Natural killer cell treated with Interleukin-12 subunit alpha and Interleukin-12 subunit beta and Interleukin-15 and Interleukin-18, amount 100 ng/mL, for 72 hours (primary cell): Measurements from ENCODE around the gene SEC61A2. TPM values are rescaled to one million over a fixed set of nuclear protein-coding genes. Genes with fewer than 3 reads are reported as not detected.
"Not testable (repeated sequence)": the region's sequence is repeated elsewhere in the genome, so short reads cannot be mapped to it uniquely, and the experiment has no call there.

ENCODE experiments used
- ATAC-seq, 2 donors: fragments of 150-1000 bp; cut with Tn5 transposase in 1 of 2; sonication (Bioruptor Pico), chemical (Tn5 transposase) in 1 of 2; 2 replicates each; pipeline ENCODE4 v1.10.0; 2021
- DNase-seq: peaks from one replicate; pipeline ENCODE4 v3.0.0; 2022; ENCODE audit warnings: low spot score
- H3K27ac Mint-ChIP-seq, 2 donors: 1 replicate in 1 of 2; 2 replicates in 1 of 2; pipeline ENCODE4 v1.8.0; 2022; ENCODE audit warnings: mixed read lengths in 2 of 2, mild to moderate bottlenecking in 1 of 2, moderate library complexity in 1 of 2
- H3K27me3 Mint-ChIP-seq, 2 donors: 1 replicate in 1 of 2; 2 replicates in 1 of 2; pipeline ENCODE4 v1.8.0; 2022; ENCODE audit warnings: mixed read lengths in 2 of 2
- H3K36me3 Mint-ChIP-seq: one replicate; pipeline ENCODE4 v1.8.0; 2022; ENCODE audit warnings: mixed read lengths
- H3K4me1 Mint-ChIP-seq, 2 donors: 1 replicate in 1 of 2; 2 replicates in 1 of 2; pipeline ENCODE4 v1.8.0; 2022; ENCODE audit warnings: low read depth in 2 of 2, mixed read lengths in 2 of 2, mild to moderate bottlenecking in 1 of 2
- H3K4me3 Mint-ChIP-seq: one replicate; pipeline ENCODE4 v1.8.0; 2022; ENCODE audit warnings: mixed read lengths
- H3K9me3 Mint-ChIP-seq: 2 replicates; pipeline ENCODE4 v1.8.0; 2022; ENCODE audit warnings: mixed read lengths
- total RNA-seq, 2 donors: library from RNA; stranded (reverse); gene quantifications; one replicate each; pipeline ENCODE4 v1.2.3, GENCODE V29; 2022

The SEC61A2 gene
- total RNA-seq = 10 to 100 TPM; 30.3 to 54.8 TPM

- ATAC-seq = peak; percentile 97 to 98
- peak; percentile 100 for DNase-seq
- peak within 1 kb of the TSS; percentile 86 for H3K4me3 Mint-ChIP-seq
- H3K27ac Mint-ChIP-seq = peak within 1 kb of the TSS; percentile 86 to 90
- peaks cover 25 to 32% of the 10 kb centered on the region in 2 donors for H3K4me1 Mint-ChIP-seq
- no peaks in the 10 kb centered on the region for H3K27me3 Mint-ChIP-seq
- no peaks in the 10 kb centered on the region for H3K9me3 Mint-ChIP-seq
- H3K36me3 Mint-ChIP-seq = peaks cover 4% of the 10 kb centered on the region
These were observed at the start of gene SEC61A2 for GRCh38 chr10:12129222-12130111. SEC61A2 (plus strand) TSS chr10:12129677; CDS start chr10:12129788, 111 bp downstream.

GRCh38 chr10:12081470-12081869, 48.0 kb upstream of the SEC61A2 start:
- no peaks in the 10 kb centered on the region for H3K9me3 Mint-ChIP-seq
- peaks cover 5% of the 10 kb centered on the region for H3K36me3 Mint-ChIP-seq
- no peaks in the 10 kb centered on the region for H3K27me3 Mint-ChIP-seq
- H3K27ac Mint-ChIP-seq = no peak overlapping the region
- no peak for ATAC-seq
- H3K4me1 Mint-ChIP-seq = peaks cover 0 to 3% of the 10 kb centered on the region in 2 donors
- no peak for DNase-seq
- no peak overlapping the region for H3K4me3 Mint-ChIP-seq

GRCh38 chr10:12081879-12082557, 47.5 kb upstream of the SEC61A2 start:
- Mint-ChIP-seq H3K4me1 (peaks cover 0 to 3% of the 10 kb centered on the region in 2 donors), H3K36me3 (peaks cover 6% of the 10 kb centered on the region), H3K27ac (no peak overlapping the region), H3K4me3 (no peak overlapping the region), H3K9me3 (no peaks in the 10 kb centered on the region), H3K27me3 (no peaks in the 10 kb centered on the region)
- DNase-seq (no peak), ATAC-seq (no peak)

- ATAC-seq (no peak), DNase-seq (no peak)
- H3K36me3 Mint-ChIP-seq = peaks cover 11% of the 10 kb centered on the region
- peaks cover 5 to 6% of the 10 kb centered on the region in 2 donors for H3K4me1 Mint-ChIP-seq
- no peaks in the 10 kb centered on the region for H3K27me3 Mint-ChIP-seq
- H3K27ac Mint-ChIP-seq = no peak overlapping the region
- H3K4me3 Mint-ChIP-seq = no peak overlapping the region
- H3K9me3 Mint-ChIP-seq = no peaks in the 10 kb centered on the region
These were observed 40.6 kb upstream of the SEC61A2 start for GRCh38 chr10:12088919-12089318.

- Mint-ChIP-seq H3K36me3 (peaks cover 11% of the 10 kb centered on the region), H3K27ac (no peak overlapping the region), H3K4me3 (no peak overlapping the region), H3K9me3 (no peaks in the 10 kb centered on the region), H3K27me3 (no peaks in the 10 kb centered on the region), H3K4me1 (peaks cover 5 to 6% of the 10 kb centered on the region in 2 donors)
- DNase-seq (no peak), ATAC-seq (no peak)
These were observed 38.1 kb upstream of the SEC61A2 start for GRCh38 chr10:12091421-12091820.

GRCh38 chr10:12097361-12097760, 32.1 kb upstream of the SEC61A2 start:
- not testable (repeated sequence) for H3K27me3 Mint-ChIP-seq, H3K4me3 Mint-ChIP-seq, ATAC-seq, H3K36me3 Mint-ChIP-seq, DNase-seq, H3K4me1 Mint-ChIP-seq, H3K27ac Mint-ChIP-seq, H3K9me3 Mint-ChIP-seq

GRCh38 chr10:12097791-12098190, 31.7 kb upstream of the SEC61A2 start:
- ATAC-seq (no peak), DNase-seq (no peak)
- H3K4me3 Mint-ChIP-seq = no peak overlapping the region
- H3K27me3 Mint-ChIP-seq = no peaks in the 10 kb centered on the region
- H3K27ac Mint-ChIP-seq = no peak overlapping the region
- no peaks in the 10 kb centered on the region for H3K4me1 Mint-ChIP-seq
- H3K9me3 Mint-ChIP-seq = no peaks in the 10 kb centered on the region
- peaks cover 9% of the 10 kb centered on the region for H3K36me3 Mint-ChIP-seq

- Mint-ChIP-seq H3K4me3 (no peak overlapping the region), H3K36me3 (peaks cover 9% of the 10 kb centered on the region), H3K27me3 (no peaks in the 10 kb centered on the region), H3K9me3 (no peaks in the 10 kb centered on the region), H3K27ac (no peak overlapping the region), H3K4me1 (peaks cover 0 to 2% of the 10 kb centered on the region in 2 donors)
- DNase-seq (no peak), ATAC-seq (no peak)
These were observed 30.5 kb upstream of the SEC61A2 start for GRCh38 chr10:12098966-12099365.

GRCh38 chr10:12103802-12104201, 25.7 kb upstream of the SEC61A2 start:
- Mint-ChIP-seq H3K4me1 (peaks cover 0 to 3% of the 10 kb centered on the region in 2 donors), H3K9me3 (no peaks in the 10 kb centered on the region), H3K27me3 (no peaks in the 10 kb centered on the region), H3K27ac (peak overlapping the region in 1 of 2 donors; percentile 47), H3K36me3 (peaks cover 14% of the 10 kb centered on the region), H3K4me3 (no peak overlapping the region)
- ATAC-seq (no peak), DNase-seq (no peak)

- ATAC-seq = no peak
- no peak for DNase-seq
- H3K27me3 Mint-ChIP-seq = no peaks in the 10 kb centered on the region
- H3K4me3 Mint-ChIP-seq = no peak overlapping the region
- peaks cover 21% of the 10 kb centered on the region for H3K36me3 Mint-ChIP-seq
- no peaks in the 10 kb centered on the region for H3K9me3 Mint-ChIP-seq
- H3K4me1 Mint-ChIP-seq = peaks cover 18 to 21% of the 10 kb centered on the region in 2 donors
- H3K27ac Mint-ChIP-seq = no peak overlapping the region
These were observed 21.7 kb upstream of the SEC61A2 start for GRCh38 chr10:12107781-12108180.

- peak overlapping the region; percentile 22 to 34 for H3K27ac Mint-ChIP-seq
- DNase-seq = no peak
These were observed 20.2 kb upstream of the SEC61A2 start for GRCh38 chr10:12109286-12109685.

GRCh38 chr10:12111528-12111927, 17.9 kb upstream of the SEC61A2 start:
- ATAC-seq = peak; percentile 52 to 56
- DNase-seq = no peak
- Mint-ChIP-seq H3K36me3 (peaks cover 15% of the 10 kb centered on the region), H3K4me1 (peaks cover 21 to 25% of the 10 kb centered on the region in 2 donors), H3K9me3 (no peaks in the 10 kb centered on the region), H3K27me3 (no peaks in the 10 kb centered on the region), H3K4me3 (peak overlapping the region; percentile 4), H3K27ac (peak overlapping the region; percentile 10 to 55)

More at GRCh38 chr10:12109286-12109685, 20.2 kb upstream of the SEC61A2 start:
- no peak for ATAC-seq
- Mint-ChIP-seq H3K27me3 (no peaks in the 10 kb centered on the region), H3K9me3 (no peaks in the 10 kb centered on the region), H3K4me1 (peaks cover 21 to 25% of the 10 kb centered on the region in 2 donors), H3K36me3 (peaks cover 21% of the 10 kb centered on the region), H3K4me3 (peak overlapping the region; percentile 19)

- peaks cover 21 to 25% of the 10 kb centered on the region in 2 donors for H3K4me1 Mint-ChIP-seq
- H3K4me3 Mint-ChIP-seq = peak overlapping the region; percentile 60
- H3K27ac Mint-ChIP-seq = peak overlapping the region; percentile 10 to 55
- no peaks in the 10 kb centered on the region for H3K27me3 Mint-ChIP-seq
- ATAC-seq (no peak), DNase-seq (no peak)
- peaks cover 15% of the 10 kb centered on the region for H3K36me3 Mint-ChIP-seq
- no peaks in the 10 kb centered on the region for H3K9me3 Mint-ChIP-seq
These were observed 15.8 kb upstream of the SEC61A2 start for GRCh38 chr10:12113627-12114026.

- peak overlapping the region; percentile 97 to 99 for H3K27ac Mint-ChIP-seq
- H3K27me3 Mint-ChIP-seq = no peaks in the 10 kb centered on the region
- peaks cover 22 to 30% of the 10 kb centered on the region in 2 donors for H3K4me1 Mint-ChIP-seq
- H3K4me3 Mint-ChIP-seq = peak overlapping the region; percentile 78
- ATAC-seq (no peak), DNase-seq (no peak)
- no peaks in the 10 kb centered on the region for H3K9me3 Mint-ChIP-seq
- peaks cover 9% of the 10 kb centered on the region for H3K36me3 Mint-ChIP-seq
These were observed 7.8 kb upstream of the SEC61A2 start for GRCh38 chr10:12121673-12122072.
